COLO668 (cell line): Measurements from ENCODE around the gene RNF44.

ENCODE experiments used
- DNase-seq: peaks from one replicate; lab custom pipeline; 2025; ENCODE audit not compliant: unreplicated experiment; lab: John Stamatoyannopoulos, UW

RNF44 gene

DNA sequence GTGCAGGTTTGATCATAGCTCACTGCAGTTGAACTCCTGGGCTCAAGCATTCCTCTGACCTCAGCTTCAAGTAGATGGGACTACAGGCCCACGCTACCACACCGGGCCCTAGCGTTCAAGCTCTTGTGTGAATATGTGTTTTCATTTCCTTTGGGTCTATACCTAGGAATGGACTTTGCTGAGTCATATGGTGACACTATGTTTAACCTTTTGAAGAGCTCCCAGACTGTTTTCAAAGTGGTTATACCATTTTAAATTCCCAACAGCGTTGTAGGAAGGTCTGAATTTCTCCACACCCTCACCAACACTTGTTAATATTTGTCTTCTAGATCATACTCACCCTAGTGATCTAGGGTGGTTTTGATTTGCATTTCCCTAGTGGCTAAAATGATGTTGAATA is 55.5 kb downstream of the RNF44 start:
- no peak for DNase-seq
